ENCODE results near the gene WDR48.

The WDR48 gene

GRCh38 chr3:39065197-39065596 lies 13.4 kb downstream of the WDR48 start:
- DNase-seq, result no peak

- no peak for DNase-seq
Observed at GRCh38 chr3:39067286-39067685, 15.5 kb downstream of the WDR48 start.

DNA sequence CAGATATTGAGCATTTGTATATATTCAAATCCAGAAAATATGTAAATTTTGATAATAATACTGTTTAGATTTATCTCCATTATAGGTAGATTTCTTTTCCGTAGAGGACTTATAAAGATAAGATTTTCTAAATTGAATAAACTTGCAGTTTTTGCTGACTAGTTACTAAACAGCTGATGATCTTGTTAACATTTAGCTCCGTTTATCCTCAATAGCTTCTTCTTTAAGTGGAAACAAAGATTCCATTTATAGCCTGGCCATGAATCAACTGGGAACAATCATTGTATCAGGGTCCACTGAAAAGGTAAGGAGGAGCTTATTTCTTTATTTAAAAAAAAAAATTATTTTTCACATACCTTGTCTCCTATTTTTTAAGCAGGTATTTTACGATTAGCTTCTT lies 16.7 kb downstream of the WDR48 start:
- no peak for DNase-seq

- DNase-seq, result no peak
Observed at GRCh38 chr3:39075910-39076309, 24.1 kb downstream of the WDR48 start.

GRCh38 chr3:39079530-39079929 lies 27.7 kb downstream of the WDR48 start:
- DNase-seq, result no peak

DNA sequence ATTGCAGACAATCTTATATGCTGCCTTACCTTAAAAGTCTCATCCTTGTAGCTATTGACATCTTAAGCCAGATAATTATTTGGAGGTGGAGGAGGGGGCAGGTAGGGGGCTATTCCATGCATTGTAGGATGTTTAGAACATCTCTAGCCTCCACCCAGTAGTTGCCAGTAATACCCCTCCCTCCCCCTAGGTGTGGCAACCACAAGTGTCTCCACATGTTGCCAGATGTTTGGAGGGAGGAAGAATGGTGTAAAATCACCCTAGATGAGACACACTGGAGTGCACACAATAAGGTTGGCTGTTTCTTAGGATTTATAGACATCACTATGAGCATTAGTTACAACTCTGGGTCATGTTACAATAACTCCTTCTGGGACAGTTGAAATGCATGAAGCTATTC lies 28.2 kb downstream of the WDR48 start:
- DNase-seq, result no peak

GRCh38 chr3:39082666-39083313 lies 31.0 kb downstream of the WDR48 start:
- no peak for DNase-seq

- no peak for DNase-seq
Observed at GRCh38 chr3:39086144-39086543, 34.3 kb downstream of the WDR48 start.

DNA sequence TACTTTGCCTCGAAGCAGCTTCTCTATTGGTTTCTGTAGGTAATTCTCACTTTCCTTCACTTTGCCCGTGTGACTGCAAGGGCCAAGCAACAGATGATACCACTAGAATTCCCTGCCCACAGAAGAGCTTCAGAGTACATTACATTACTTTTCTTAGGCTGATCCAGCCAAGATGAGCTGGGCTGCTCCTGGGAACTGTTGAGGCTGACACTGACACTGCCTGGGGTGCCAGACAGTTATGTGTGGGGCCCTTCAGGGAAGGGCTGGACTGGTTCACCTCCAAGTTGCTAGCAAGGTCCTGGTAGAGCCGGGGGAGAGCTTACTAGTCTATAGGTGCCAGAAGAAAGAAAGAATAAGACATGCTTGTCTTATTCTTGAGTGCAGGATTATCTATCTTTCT lies 36.6 kb downstream of the WDR48 start:
- DNase-seq, result no peak

DNA sequence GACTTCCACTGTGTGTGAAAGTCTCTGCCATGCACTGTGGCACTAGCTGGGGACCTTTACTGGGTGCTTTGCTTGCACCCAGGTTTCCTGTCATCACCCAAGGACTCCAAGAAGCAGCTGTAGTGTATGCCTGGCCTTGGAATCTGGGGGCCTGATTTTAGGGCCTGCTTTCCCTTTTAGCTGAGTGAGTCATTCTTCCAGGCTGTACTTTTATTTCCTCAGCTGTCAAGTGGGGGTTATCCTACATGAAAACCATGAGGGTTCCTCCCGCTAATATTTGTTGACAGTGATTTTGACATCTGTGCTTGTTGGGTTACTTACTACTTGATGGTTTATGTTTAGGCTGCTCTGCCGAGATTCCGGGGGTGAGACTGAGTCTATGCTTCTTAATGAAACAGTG lies 37.1 kb downstream of the WDR48 start:
- DNase-seq, result no peak

GRCh38 chr3:39090922-39091321 lies 39.1 kb downstream of the WDR48 start:
- no peak for DNase-seq

DNA sequence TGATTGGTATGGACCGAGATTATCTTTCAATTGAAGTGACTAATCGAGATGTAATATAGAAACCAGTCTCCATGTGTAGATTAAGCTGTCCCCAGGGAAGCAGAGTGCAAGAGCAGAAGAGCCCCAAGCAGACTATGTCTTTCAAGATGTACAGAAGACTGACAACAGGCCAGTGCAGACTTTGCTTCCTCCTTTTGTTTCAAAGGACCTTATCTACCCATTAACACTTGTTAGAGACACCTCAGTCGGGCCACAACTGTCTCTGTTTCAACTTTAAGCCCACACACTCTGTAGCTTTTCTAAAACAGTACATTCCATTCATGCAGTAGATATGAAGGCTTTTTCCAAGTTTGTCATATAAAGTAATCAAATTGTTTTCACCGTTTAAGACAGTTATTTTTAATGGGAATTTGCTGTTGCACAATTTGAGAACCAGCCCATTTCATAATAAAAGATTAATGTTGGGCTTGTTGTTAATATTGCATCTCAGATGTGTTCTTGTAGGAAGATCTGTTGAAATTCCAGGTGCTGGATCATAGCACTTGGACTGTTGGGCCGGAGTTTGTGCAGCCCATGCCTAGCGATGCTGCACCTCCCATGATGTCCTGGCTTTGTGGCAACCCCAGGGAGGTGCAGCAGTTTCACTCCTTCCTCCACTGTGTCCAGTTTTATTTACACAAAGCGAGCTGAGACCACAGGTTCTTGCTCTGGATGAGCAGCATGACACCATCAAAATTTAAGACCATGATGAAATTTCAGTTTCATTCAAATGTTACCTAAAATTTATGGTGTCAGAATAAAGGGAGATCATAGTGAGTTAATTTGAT lies 43.2 kb downstream of the WDR48 start:
- no peak for DNase-seq

GRCh38 chr3:39095778-39096177 lies 44.0 kb downstream of the WDR48 start:
- no peak for DNase-seq

DNA sequence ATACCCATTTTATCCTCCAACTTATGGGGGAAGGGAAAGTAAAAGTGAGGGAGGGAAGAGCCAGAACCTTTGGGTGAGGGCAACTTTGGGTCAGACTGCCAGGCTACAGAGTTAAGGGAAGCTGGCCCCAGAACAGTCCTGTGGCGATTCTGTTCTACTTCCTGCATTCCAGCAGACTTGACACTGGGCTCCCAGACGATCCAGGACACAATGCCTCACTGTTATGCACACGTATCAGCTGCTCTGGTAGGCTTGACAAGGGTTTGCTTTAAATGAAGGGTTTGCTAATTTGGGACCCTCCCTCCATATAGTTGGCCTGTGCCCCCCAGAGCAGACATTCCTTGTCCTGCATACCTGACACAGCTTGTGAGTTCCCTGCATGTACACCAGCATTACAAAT lies 45.0 kb downstream of the WDR48 start:
- no peak for DNase-seq

GRCh38 chr3:39097716-39098472 lies 46.1 kb downstream of the WDR48 start:
- DNase-seq, result no peak

GRCh38 chr3:39098473-39099000 lies 46.7 kb downstream of the WDR48 start:
- no peak for DNase-seq

DNA sequence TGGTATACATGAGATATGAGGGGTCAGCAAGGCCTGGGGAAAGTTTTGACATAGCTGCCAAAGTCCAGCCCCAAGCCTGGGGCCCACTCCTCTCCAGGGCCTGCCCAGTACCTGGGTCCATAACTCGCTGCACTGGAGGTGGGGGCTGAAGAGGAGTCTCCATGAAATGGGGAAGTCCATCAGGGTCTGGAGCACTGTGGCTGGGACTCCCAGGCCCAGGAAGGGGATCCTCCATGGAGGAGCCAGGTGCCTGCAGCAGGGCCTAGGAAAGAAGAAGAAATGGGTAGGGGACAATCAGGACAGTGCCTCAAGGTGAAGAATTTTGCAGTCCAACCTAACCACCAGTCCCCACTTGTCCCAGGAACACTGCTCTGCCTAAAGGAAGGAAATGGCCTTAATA lies 47.4 kb downstream of the WDR48 start:
- no peak for DNase-seq

- DNase-seq, result no peak
Observed at GRCh38 chr3:39099738-39100499, 48.1 kb downstream of the WDR48 start.

GRCh38 chr3:39100500-39100886 lies 48.7 kb downstream of the WDR48 start:
- no peak for DNase-seq

- DNase-seq, result no peak
Observed at GRCh38 chr3:39101022-39101689, 49.3 kb downstream of the WDR48 start.

GRCh38 chr3:39102504-39103323 lies 50.9 kb downstream of the WDR48 start:
- no peak for DNase-seq
